CD4-positive, alpha-beta T cell treated with Interleukin-21 for 1 hour (primary cell): ENCODE results near the gene PDE11A.
"Not testable (repeated sequence)": the region's sequence is repeated elsewhere in the genome, so short reads cannot be mapped to it uniquely, and the experiment has no call there.

Source experiments
- DNase-seq: peaks from one replicate; pipeline ENCODE4 v3.0.0-alpha.2; 2020

PDE11A gene

DNA sequence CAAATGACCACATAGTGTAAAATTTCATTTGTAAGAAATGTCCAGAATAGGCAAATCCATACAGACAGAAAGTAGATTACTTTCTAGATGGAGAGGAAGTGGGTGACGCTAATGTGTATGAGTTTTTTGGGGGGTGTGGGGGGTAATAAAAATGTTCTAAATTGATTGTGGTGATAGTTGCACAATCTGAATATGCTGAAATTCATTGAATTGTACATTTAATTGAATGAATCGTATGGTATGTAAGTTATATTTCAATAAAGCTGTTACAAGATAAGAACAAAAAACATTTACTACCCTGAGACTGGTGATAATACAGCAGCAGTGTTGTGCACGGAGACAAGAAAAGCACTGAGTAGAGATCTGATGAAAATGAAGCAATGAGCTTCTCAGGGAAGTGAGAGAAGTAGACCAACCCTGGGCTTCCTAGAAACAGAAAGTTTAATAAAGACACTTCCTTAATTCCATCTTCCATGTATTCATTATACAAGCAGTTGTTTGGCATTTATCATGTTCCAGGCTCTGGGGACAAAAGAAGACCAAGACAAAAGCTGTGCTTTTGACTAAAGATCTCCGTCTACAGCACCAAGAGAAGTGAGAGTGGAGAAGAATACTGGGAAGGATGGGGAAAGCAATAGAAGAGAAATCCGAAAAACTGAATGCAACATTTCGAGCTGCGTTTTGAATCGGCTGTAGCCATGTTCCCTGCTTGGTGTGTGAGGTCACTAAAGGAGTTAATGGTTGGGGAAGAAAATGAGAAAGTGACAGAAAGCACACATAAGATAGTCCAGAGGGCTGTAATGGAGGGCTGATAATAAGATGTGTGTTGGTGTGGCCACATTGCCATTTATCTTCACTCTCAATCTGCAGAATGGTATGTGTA lies 1.8 kb upstream of the PDE11A start:
- no peak for DNase-seq

DNA sequence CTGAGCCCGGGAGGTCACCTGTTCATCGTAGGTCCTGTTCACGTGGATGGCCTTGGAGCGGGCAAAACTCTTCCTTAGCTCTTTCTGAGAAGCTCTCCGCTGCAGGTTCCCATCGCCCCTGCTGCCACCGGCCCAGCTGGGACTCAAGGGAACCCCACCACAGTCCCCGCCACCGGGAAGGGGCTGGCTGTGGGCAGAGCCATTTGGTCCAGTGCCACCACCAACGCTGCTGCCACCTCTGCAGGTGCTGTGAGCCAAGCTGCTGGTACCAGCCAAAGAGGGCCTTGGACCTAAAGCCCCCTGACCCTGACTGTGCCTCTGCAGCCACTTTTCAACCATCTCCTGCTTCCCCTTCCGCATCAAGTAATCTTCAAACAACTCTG lies 586 bp downstream of the PDE11A start:
- DNase-seq: no peak

GRCh38 chr2:178070824-178071223 lies 1.8 kb downstream of the PDE11A start:
- no peak for DNase-seq

DNA sequence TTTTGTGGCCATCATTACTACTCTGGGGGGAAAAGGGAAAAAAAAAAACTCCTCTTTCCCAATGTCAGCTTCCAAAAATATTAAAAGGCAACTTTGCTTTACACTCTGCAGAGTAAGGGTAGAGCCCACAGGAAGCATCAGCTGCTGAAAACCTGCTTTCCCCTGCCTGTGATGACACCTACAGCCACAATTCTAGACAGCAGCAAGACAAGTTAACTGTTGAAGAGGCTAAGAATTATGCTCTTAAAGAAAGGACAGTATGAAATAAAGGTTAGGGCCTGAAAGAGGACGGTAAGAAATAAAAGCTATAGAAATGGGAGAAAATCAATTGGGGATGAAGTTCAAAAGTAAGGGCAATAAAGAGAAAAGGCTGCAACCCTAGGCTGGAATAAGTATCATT lies 3.0 kb downstream of the PDE11A start:
- no peak for DNase-seq

GRCh38 chr2:178068823-178069454 lies 3.6 kb downstream of the PDE11A start:
- DNase-seq: no peak

DNA sequence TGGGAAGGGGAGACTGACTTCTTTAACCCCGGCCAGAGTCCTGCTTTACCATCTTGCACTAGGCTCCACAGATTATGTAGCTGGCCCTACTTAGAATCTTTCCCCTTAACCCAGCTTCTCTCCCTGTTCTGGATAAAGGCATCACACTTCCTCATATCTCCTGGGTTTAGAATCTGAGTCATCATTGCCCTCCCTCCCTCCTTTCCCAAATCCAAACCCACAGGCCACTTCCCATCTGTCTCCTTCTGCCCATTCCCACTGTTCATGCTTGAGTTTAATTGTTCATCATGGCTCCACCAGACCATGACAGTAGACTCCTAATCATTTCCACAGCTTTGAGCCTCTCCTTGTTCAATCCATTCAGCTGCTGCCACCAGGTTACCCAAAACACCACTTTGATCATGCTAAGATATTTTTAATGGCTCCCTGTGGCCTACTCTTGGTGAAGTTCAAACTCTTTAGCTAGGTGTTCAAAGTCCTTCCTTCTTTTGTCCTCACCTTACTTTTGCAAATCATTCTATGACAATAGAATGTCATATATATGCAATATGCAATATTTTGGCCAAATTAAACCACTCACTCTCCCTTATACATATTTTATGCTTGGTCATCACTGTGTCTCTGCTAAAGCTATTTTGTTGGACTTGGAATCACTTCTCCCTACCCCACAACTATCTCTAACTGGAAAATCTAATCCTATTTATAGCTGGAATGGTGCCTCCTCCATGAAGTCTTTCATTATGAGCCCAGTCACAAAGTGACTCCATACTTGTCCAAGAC lies 5.5 kb downstream of the PDE11A start:
- no peak for DNase-seq

GRCh38 chr2:178066324-178066723 lies 6.3 kb downstream of the PDE11A start:
- DNase-seq: no peak

GRCh38 chr2:178059681-178060080 lies 12.9 kb downstream of the PDE11A start:
- DNase-seq: no peak

- no peak for DNase-seq
Measured at GRCh38 chr2:178059111-178059510, 13.5 kb downstream of the PDE11A start.

- DNase-seq: no peak
Measured at GRCh38 chr2:178057179-178057680, 15.3 kb downstream of the PDE11A start.

- DNase-seq: no peak
Measured at GRCh38 chr2:178056345-178056744, 16.2 kb downstream of the PDE11A start.

DNA sequence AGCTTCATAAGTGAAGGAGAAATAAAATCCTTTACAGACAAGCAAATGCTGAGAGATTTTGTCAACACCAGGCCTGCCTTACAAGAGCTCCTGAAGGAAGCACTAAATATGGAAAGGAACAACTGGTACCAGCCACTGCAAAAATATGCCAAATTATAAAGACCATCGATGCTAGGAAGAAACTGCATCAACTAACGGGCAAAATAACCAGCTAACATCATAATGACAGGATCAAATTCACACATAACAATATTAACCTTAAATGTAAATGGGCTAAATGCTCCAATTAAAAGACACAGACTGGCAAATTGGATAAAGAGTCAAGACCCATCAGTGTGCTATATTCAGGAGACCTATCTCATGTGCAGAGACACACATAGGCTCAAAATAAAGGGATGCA lies 21.3 kb downstream of the PDE11A start:
- DNase-seq: not testable (repeated sequence)

DNA sequence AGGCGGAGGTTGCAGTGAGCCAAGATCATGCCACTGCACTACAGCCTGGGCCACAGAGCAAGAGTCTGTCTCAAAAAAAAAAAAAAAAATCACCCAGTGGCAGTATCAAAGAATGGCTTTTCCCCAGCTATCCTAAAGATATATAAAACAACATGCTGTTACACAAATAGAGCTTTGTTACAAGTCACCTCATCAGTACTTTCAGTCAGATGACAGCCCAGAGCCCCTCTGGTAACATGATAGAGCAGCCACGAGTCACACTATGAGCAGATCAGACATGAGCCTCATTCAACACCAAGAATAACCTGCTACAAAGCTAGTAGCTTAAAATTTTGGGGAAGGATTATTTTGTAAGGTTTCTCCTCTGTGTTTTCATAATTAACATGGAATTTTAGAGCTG lies 25.2 kb downstream of the PDE11A start:
- DNase-seq: no peak

DNA sequence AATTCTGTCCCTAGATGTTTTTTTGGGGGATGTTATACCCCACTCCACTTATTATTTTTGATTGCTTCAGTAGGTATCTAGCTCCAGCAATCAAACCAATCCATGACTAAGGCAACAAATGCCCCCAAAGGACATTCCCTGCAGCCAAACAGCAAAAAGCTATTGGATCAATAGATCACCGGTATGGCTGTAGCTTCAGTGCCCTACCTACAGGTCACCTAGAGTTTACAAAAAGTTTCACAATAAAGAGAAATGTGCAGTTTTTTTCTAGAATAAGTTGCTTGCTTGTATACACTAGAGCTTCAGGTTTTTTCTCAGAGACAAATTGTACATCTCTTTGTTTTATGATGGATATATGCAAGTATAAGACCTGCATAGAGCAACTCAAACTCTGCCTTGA lies 27.7 kb downstream of the PDE11A start:
- no peak for DNase-seq

DNA sequence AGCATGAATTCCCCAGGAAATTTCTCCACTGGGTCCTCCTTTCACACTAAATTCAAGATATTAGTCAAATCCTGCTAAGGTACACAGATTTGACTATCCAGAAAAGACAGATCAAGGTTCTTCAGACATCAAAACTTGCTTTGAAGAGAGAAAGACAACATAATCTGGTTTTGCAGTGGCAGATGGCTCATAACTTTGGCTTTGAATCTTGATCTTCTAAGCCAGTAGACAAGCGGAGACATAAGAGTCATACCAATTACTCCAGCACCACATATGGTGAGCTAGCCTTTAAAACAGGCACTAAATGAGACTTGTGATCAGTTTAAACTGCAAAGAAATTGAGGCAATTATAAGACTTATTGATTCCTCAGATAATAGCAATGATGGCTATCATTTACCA lies 29.3 kb downstream of the PDE11A start:
- no peak for DNase-seq

- not testable (repeated sequence) for DNase-seq
Measured at GRCh38 chr2:178033583-178033982, 39.0 kb downstream of the PDE11A start.

GRCh38 chr2:178029342-178029741 lies 43.2 kb downstream of the PDE11A start:
- DNase-seq: no peak

DNA sequence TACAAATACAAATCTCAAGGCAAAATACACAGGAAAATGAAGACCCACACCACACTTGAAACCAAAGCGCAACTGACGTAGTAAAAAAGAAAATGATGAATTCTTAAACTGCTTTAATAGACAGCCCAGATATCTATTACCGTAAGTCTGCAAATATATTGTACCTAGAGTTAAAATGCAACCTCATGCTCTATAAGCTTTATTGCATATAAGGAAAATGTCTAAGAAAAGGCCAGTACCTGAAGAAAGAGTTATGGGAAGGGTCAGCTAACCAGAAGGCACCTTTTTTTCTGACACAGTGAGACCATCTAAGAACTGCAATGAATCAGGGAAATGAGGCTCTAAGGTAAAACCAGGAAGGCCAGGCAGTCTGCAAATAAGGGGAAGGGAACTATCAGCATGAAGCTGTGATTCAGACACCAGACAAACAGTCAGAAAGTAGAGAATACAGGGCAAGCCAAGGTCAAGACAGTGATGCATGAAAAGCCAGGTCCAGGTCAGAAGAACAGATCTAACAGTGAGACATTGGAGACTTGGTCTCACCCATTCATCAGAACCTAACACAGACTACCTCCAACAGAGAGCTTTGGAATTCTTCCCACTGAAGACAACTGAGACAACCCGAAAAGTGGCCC lies 46.9 kb downstream of the PDE11A start:
- no peak for DNase-seq

DNA sequence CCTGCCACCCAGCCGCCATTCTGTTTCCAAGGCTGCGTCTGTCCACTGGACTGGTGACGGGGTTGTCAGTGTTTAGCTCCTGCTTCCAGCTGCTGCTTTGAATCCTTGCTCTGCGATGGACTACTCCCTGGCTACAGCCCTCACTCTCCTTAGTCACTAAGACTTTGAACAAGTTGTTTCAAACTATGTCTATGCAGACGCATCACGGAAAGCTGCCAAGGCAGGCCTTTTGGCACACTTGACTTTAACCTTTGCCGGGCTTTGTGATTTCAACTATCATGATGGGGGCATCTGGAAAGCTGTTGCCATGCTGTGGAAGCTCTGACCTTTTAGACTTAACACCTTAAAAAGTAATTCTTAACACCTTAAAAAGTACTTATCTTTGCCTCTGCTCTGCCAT lies 54.4 kb downstream of the PDE11A start:
- no peak for DNase-seq

- DNase-seq: no peak
Measured at GRCh38 chr2:178016612-178017011, 56.0 kb downstream of the PDE11A start.

DNA sequence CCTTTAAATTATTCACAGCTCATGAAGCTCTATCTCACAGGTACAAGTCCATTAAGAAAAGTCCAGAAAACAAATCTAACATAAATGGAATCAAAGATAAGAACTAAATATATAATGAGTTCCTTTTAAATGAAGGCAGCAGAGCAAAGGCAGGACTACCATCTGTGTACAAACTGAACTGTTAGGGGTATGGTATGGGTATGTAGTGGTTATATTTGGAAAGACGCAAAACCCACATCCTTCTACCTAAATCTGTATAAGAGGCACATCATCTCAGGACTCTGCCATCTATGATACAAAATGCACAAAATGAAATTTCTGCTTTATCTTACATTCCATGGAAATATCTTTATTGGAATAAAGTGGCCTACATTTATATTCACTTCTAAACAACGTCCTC lies 59.9 kb downstream of the PDE11A start:
- DNase-seq: no peak

DNA sequence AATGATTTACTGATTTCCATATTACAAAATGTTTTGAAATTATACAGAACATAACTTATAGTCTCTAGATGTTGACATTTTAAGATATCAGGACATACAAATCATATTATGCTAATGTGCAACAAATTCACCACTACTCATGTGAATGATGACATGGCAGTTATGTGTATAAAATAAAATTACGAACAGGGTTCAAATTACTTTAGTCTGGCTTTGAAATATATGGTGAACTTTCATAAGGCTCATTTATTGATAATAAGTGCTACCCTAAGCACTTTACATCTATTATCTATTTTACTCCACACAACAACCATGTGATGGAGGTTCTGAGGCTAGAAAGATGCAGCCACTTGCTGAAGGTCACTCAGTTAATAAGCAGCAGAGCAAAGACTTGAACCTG lies 62.8 kb downstream of the PDE11A start:
- no peak for DNase-seq
